D341Med (cell line): Measurements from ENCODE around the gene PRAC2.

Experiments used
- DNase-seq: peaks from one replicate; pipeline ENCODE4 v3.0.0; 2012; ENCODE audit warnings: low spot score

Gene PRAC2

GRCh38 chr17:48720266-48721008 lies 2.5 kb upstream of the PRAC2 start:
- no peak for DNase-seq

GRCh38 chr17:48721009-48721402 lies 2.0 kb upstream of the PRAC2 start:
- no peak for DNase-seq

- DNase-seq: no peak
Measured at GRCh38 chr17:48722201-48722907, 631 bp upstream of the PRAC2 start, which contains the start of gene PRAC1. TSS of gene PRAC1 (minus strand) at chr17:48722518. CDS start at chr17:48722392, 126 bp downstream.

- no peak for DNase-seq
Measured at GRCh38 chr17:48723423-48724250, 652 bp downstream of the PRAC2 start.

GRCh38 chr17:48724251-48725003 lies 1.4 kb downstream of the PRAC2 start:
- peak; percentile 86 for DNase-seq

- DNase-seq: no peak
Measured at GRCh38 chr17:48725004-48725287, 2.0 kb downstream of the PRAC2 start.

- DNase-seq: no peak
Measured at GRCh38 chr17:48725288-48726064, 2.5 kb downstream of the PRAC2 start.

GRCh38 chr17:48726114-48726915 lies 3.3 kb downstream of the PRAC2 start:
- no peak for DNase-seq

- no peak for DNase-seq
Measured at GRCh38 chr17:48726916-48727286, 3.9 kb downstream of the PRAC2 start.

- no peak for DNase-seq
Measured at GRCh38 chr17:48727415-48728175, 4.6 kb downstream of the PRAC2 start.

- DNase-seq: peak; percentile 72
Measured at GRCh38 chr17:48728232-48729231, 5.5 kb downstream of the PRAC2 start, which contains the start of gene HOXB13. TSS of gene HOXB13 (minus strand) at chr17:48728750. CDS start at chr17:48728593, 157 bp downstream.

- peak; percentile 26 for DNase-seq
Measured at GRCh38 chr17:48729335-48730239, 6.6 kb downstream of the PRAC2 start.

GRCh38 chr17:48730240-48730550 lies 7.2 kb downstream of the PRAC2 start:
- peak; percentile 9 for DNase-seq

- DNase-seq: no peak
Measured at GRCh38 chr17:48731355-48731754, 8.4 kb downstream of the PRAC2 start.

- DNase-seq: peak; percentile 47
Measured at GRCh38 chr17:48732688-48733629, 10.0 kb downstream of the PRAC2 start.

GRCh38 chr17:48733632-48734328 lies 10.8 kb downstream of the PRAC2 start:
- DNase-seq: peak; percentile 49
